Kidney epithelial cell (primary cell): Measurements from ENCODE around the gene SMARCB1. TPM values are rescaled to one million over a fixed set of nuclear protein-coding genes. Genes with fewer than 3 reads are reported as not detected.

Source experiments
- DNase-seq: peaks from one replicate; pipeline ENCODE4 v3.0.0-alpha.2; 2010; ENCODE audit warnings: low read depth
- H3K27me3 ChIP-seq: 2 replicates; pipeline ENCODE4 v1.6.0; 2011; ENCODE audit warnings: low read length; ENCODE audit not compliant: control insufficient read depth, insufficient read depth
- H3K36me3 ChIP-seq: 2 replicates; pipeline ENCODE4 v1.5.1; 2011; ENCODE audit warnings: low read length; ENCODE audit not compliant: control insufficient read depth, insufficient read depth
- H3K4me3 ChIP-seq: 2 replicates; pipeline ENCODE4 v1.5.1; 2011; ENCODE audit warnings: low read depth, mild to moderate bottlenecking, control low read depth, low read length
- CTCF ChIP-seq: IDR thresholded peaks from 2 replicates; pipeline ENCODE4 v1.5.1; 2011; ENCODE audit warnings: mild to moderate bottlenecking, moderate library complexity, low read length, control low read depth, inconsistent platforms; ENCODE audit not compliant: insufficient read depth, poor library complexity, severe bottlenecking
- total RNA-seq: library from RNA; depleted of rRNA; stranded (reverse); fragments of >200 nt; gene quantifications from 2 replicates; pipeline ENCODE4 v1.2.3, GENCODE V29; 2015

SMARCB1 gene
- total RNA-seq, 1 donor from 2014 or later, result 168 TPM

- H3K27me3 ChIP-seq, result no peaks in the 10 kb centered on the region
- peaks cover 3% of the 10 kb centered on the region for H3K36me3 ChIP-seq
- no peak for DNase-seq
- H3K4me3 ChIP-seq, result no peak overlapping the region
- no peak for TF ChIP-seq CTCF
Measured at GRCh38 chr22:23825246-23825905, 38.6 kb downstream of the SMARCB1 start.

- H3K4me3 ChIP-seq, result no peak overlapping the region
- no peak for DNase-seq
- no peak for TF ChIP-seq CTCF
- H3K36me3 ChIP-seq, result peaks cover 3% of the 10 kb centered on the region
- H3K27me3 ChIP-seq, result no peaks in the 10 kb centered on the region
Measured at GRCh38 chr22:23826510-23827350, 40.0 kb downstream of the SMARCB1 start.

- Histone ChIP-seq H3K27me3 (no peaks in the 10 kb centered on the region), H3K36me3 (peaks cover 3% of the 10 kb centered on the region)
Measured at GRCh38 chr22:23827351-23827995, 40.7 kb downstream of the SMARCB1 start.

GRCh38 chr22:23828800-23829680, 42.3 kb downstream of the SMARCB1 start:
- no peaks in the 10 kb centered on the region for H3K27me3 ChIP-seq
- no peak for DNase-seq
- no peak overlapping the region for H3K4me3 ChIP-seq
- no peak for TF ChIP-seq CTCF
- H3K36me3 ChIP-seq, result peaks cover 5% of the 10 kb centered on the region

More at GRCh38 chr22:23827351-23827995, 40.7 kb downstream of the SMARCB1 start:
- H3K4me3 ChIP-seq, result no peak overlapping the region
- no peak for DNase-seq
- TF ChIP-seq CTCF, result no peak

GRCh38 chr22:23829845-23830372, 43.1 kb downstream of the SMARCB1 start:
- no peak for TF ChIP-seq CTCF
- Histone ChIP-seq H3K27me3 (no peaks in the 10 kb centered on the region), H3K4me3 (no peak overlapping the region), H3K36me3 (peaks cover 5% of the 10 kb centered on the region)
- DNase-seq, result no peak
